Measurements from ENCODE around the gene ETV6.
"Not testable (repeated sequence)": the region's sequence is repeated elsewhere in the genome, so short reads cannot be mapped to it uniquely, and the experiment has no call there.

ETV6 gene

DNA sequence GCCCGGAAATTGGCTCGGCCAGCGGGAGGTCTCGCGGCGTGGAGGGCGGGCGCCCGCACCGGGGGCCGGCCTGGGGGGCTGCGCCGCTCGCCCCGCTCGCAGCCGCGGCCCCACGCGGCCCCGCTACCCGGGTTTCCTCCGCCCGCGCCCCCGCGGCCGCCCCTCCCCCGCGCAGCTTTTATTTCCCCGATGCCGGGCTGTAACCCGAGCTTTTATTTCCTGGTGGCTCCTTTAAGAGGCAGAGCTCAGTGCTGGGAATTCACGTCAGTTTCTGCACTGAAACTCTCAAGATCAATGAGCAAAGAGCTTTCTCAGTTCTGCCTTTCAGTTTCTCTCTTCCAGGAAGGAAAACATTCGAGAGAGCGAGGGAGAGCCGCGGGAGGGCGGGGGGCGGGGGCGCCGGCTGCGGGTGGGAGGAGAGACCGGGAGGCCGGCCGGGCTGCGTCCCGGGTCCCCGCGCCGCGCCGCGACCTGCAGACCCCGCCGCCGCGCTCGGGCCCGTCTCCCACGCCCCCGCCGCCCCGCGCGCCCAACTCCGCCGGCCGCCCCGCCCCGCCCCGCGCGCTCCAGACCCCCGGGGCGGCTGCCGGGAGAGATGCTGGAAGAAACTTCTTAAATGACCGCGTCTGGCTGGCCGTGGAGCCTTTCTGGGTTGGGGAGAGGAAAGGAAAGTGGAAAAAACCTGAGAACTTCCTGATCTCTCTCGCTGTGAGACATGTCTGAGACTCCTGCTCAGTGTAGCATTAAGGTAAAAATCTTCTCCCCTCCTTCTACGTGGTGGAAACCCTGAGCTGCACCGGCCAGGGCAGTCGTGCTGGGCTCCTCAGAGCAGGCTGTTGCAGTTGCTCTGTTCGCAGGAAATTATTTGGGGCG lies at the start of gene ETV6:
Gene ETV6, plus strand, starts transcription at position 262 of the 873 bp plus-strand sequence. Its CDS starts 454 bp downstream, at position 716.
- peak within 1 kb of the TSS; percentile 60 to 91 (median 79) for H3K4me3 ChIP-seq
- peak within 1 kb of the TSS; percentile 57 to 99 (median 97) for H3K27ac ChIP-seq

DNA sequence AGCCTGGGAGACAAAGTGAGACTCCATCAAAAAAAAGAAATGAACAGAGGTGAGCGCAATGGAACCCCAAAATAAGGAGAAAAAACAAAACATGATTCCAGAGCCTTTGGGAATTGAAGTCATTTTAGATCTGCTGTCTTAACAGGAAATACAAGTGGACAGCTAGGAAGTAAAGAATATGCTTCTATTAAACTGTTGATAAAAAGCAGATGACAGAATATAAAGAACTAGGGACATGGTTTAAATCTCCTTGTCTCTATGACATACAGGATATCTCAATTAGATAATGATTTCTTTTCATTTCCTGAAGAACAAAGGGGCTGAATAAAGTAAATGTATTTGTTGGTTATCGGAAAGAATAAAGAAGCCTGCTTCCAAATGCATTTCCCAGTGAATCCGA lies 49.3 kb upstream of the ETV6 start:
- H3K27ac ChIP-seq = no peak overlapping the region
- H3K4me3 ChIP-seq = no peak overlapping the region

DNA sequence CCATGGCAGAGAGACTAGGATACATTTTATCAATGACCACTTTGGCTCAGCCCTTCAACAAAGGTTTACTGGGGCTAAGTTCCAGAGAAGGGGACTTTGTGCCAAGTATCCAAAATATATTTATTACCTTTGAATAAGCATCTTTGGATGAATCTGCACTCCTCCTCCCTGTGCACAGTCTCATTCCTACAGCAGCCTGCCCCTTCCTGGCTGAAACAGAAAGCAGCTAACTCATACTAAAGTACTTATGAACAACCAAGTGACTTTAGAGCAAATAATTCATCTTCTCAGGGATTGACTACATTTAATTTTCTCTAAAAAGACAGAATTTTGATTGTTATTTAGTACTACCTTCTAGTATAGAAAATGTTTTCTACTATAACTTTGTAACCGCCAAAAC lies 47.8 kb upstream of the ETV6 start:
- H3K27ac ChIP-seq = no peak overlapping the region
- no peak overlapping the region for H3K4me3 ChIP-seq

DNA sequence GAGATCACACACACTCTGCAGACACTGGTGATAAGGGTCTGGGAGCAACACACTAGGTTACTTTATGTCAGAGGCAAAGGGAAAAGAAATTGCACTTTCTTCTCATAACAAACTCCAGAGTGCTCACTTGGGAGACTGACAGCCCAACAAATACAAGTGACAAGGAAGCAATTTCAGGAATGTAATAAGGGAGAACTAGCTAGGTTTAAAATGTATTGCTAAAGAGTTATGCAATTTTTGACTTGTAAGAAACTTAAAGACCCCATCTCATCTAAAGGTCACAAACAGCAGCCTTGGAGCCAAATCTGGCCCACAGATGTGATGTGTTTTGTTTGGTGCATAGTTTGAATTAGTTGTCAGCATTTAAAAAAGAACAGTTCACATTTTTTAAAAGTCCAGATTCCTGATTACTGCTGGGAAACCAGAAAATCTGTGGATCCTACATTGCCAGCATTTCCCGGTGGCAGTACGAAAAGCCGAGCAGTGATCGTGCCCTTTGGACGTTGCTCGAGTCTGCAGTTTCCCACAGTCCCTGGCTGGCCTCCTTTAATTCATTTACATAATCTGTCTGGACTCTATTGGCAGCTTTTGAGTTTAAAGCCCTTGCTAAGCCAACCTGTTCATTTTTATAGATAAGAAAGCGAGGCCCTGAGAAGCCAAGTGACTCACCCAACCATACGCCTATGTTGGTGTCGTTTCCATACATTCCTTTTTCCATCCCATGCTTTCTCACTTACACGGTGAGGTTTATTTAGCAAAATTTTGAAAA lies 42.0 kb upstream of the ETV6 start:
- peak overlapping the region in 4 of 21 experiments; percentile 3 to 54 (median 44) for H3K27ac ChIP-seq
- no peak overlapping the region for H3K4me3 ChIP-seq

DNA sequence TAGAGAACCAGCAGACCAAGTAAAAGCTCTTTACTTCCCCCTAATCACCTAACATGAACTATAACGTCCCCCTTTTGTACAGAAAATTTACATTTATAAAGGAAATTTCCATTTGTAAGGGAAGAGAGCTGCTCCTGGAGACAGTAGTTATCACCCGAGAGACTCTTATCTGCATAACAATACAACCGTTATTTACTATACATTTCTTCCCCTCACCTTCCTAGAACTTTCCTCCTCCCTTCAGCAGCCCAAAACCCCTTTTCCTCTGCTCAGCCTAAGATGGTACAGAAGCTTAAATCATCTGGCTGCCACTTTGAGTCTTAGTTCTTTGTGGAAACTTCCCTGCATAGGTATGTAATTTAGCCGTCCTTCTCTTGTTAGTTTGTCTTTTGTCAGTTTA lies 40.4 kb upstream of the ETV6 start:
- Histone ChIP-seq H3K4me3 (no peak overlapping the region), H3K27ac (no peak overlapping the region)

DNA sequence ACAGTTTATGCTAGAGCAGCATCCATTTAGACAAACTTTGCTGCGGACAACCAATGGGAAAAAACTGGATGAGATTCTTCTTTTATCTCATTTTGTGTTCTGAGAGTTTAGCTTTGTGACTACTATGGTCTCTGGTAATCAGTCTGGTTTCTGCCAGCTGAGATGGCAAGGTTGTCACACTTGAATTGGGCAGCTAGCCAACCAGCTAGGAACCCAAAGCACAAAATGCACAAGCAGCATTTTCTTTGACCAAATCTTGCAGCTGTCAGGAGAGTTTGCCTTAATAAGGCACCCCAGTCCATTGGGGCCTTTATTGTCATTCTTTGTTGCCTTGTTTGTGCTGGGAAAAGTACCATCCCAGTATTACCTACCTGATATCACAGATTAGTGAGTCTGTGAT lies 34.0 kb upstream of the ETV6 start:
- no peak overlapping the region for H3K4me3 ChIP-seq
- no peak overlapping the region for H3K27ac ChIP-seq

DNA sequence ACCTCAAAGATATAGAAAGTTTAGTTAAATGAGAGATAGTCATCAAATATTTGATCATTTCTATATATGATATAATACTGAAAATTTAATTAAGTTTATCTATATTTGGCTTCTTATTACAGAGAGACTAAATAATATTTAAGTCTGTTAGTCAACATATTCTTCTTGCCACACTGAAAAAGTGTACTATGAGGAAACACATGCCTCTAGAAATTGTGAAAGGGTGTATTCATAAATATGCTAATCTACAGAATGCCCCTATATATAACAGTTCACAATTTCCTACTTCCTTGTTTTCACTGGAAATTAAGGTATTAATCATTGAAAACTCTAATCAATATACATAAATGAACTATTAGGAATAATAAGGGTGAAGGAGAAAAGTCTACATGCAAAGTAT lies 31.4 kb upstream of the ETV6 start:
- Histone ChIP-seq H3K4me3 (no peak overlapping the region), H3K27ac (no peak overlapping the region)

DNA sequence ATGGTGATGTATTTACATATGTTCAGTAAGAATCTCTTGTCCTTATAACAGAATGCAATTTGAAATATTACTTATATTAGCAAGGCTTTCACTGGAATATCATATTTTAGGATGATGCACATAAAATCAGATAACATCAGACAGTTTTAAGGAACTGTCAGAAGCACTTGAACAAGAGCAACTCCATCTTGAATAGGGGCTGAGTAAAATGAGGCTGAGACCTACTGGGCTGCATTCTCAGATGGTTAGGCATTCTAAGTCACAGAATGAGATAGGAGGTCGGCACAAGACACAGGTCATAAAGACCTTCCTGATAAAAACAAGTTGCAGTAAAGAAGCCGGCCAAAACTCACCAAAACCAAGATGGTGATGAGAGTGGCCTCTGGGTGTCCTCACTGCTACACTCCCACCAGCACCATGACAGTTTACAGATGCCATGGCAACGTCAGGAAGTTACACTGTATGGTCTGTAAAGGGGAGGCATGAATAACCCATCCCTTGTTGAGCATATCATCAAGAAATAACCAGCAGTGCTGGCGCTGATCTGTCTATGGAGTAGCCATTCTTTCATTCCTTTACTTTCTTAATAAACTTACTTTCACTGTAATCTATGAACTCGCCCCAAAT lies 27.6 kb upstream of the ETV6 start:
- Histone ChIP-seq H3K27ac (no peak overlapping the region), H3K4me3 (no peak overlapping the region)

DNA sequence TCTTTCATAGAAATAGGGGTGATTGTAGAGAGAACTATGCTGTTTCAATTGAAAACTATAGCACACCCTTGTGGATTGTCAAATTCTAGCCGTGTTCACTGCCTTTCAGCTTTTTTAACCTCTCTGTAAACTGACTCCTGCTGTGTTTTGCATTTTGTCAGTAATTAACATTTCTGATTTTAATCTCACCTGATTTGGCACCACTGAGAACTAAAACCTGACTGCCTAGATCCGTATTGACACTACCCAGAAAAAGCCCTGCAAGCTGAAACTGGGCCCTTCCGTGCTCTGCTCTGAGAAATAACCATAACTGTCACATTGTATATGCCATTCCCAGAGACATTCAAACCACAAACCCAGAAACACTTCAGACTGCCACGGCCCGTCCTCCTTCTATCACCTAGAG lies 26.6 kb upstream of the ETV6 start:
- Histone ChIP-seq H3K27ac (peak overlapping the region in 1 of 21 experiments; percentile 44), H3K4me3 (no peak overlapping the region)

DNA sequence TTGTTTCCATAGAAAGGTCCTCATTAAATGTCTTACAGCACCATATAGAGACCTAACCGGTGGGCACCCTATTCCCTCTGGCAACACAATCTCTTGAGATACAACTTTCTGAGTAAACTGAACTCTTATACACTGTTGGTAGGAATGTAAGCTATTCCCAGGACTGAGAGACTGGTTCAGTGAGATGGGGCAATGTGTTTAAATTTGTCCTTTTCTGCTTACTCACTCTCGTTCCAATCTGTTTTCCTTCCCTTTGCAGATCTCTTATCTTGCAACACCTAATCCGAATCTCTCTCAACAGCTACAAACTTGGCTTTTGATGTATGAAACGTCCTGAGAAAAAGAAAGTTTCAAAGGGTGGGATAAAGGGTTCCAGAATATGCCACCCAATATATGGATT lies 26.1 kb upstream of the ETV6 start:
- no peak overlapping the region for H3K4me3 ChIP-seq
- peak overlapping the region in 1 of 21 experiments; percentile 44 for H3K27ac ChIP-seq

DNA sequence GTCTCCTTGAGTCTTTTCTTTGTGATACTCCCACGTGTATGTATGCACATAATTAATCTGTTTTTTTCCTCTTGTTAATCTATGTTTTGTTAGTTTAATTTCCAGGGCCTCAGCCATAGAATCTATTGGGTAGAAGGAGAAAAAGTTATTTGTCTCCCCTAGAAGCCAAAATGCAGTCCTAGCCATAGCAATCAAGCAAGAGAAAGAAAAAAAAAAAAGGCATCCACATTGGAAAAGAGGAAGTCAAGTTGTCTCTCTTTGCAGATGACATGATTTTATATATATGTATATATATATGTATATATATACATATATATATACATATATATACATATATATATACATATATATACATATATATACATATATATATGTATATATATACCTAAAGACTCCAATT lies 25.4 kb upstream of the ETV6 start:
- Histone ChIP-seq H3K27ac (no peak overlapping the region), H3K4me3 (no peak overlapping the region)

DNA sequence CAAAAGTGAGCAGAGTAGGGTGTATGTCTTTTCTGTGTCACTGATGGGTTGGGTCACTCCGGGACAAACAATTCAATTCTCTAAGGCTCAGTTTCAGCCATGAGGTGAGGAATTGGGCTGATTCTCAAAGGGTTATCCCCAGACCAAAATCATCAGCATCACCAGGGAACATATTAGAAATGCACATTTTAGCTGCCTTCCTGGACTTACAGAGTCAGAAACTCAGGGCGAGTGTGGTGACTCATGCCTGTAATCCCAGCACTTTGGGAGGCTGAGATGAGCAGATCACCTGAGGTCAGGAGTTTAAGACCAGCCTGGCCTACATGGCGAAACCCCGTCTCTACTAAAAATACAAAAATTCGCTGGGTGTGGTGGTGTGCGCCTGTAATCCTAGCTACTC lies 21.8 kb upstream of the ETV6 start:
- H3K27ac ChIP-seq, H3K4me3 ChIP-seq: not testable (repeated sequence)

DNA sequence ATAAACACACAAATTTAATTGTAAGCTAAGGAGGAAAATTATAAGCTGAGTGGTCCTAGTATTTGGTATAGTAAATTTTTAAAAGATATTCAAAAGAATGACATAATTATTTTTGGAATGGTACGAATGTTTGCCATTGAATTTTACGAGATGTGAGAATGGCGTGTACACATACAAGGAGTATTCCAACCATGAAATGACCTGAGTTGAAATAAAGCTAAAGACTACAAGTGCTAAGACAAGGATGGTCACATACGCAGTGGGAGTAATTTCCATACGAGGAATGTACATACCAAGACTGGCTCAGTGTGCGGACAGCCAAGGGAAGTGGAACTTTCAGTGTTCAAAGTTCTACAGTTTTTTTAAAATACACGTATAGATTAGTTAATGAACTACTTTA lies 21.1 kb upstream of the ETV6 start:
- H3K27ac ChIP-seq = no peak overlapping the region
- H3K4me3 ChIP-seq = no peak overlapping the region

DNA sequence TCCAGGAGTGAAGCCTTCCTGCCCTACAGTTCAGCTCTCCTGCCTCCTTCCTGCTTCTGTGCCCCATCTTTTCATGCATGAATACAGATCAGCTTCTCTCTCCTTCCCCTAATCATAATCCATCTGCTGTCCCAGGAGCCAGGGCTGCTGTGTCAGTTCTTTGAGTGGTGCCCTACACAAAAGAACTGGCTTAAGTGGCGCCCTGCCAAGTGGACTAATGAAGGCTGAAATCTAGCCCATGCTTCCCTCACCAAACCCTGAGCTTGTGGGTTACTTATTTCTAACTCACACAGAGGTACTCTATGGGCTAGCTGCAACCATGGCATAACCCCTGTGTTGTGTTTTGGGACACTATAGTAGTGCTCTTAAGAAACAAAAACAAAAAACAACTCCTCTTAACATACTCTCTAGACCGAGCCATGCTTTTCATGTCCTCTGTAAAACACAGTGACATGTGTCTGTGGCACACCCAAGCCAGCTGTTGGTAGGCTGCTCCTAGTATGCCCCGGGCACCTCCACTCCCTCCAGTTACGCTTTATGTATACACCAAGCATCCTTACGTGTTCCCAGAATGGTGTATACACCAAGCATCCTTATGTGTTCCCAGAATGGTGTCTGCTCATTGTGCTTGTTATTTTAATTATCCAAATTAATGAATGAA lies 19.3 kb upstream of the ETV6 start:
- Histone ChIP-seq H3K27ac (no peak overlapping the region), H3K4me3 (no peak overlapping the region)

DNA sequence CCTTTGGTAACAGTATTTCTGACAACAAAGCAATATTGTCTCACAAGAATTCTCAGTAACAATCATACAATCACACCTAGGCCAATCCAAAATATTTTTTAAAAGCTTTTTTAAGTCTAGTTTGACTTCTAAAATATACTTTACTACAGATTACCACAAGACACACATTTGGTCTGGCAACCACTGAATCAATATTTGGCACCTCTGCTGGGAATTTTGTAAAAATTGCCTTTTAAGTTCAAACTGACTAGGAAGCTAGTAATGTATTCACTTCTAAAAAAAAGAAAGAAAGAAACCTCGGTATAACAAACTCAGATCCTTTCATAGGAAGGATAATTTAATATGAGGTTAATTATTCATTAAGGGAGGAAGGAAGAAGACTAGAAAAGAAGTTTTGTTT lies 18.2 kb upstream of the ETV6 start:
- Histone ChIP-seq H3K4me3 (no peak overlapping the region), H3K27ac (no peak overlapping the region)

DNA sequence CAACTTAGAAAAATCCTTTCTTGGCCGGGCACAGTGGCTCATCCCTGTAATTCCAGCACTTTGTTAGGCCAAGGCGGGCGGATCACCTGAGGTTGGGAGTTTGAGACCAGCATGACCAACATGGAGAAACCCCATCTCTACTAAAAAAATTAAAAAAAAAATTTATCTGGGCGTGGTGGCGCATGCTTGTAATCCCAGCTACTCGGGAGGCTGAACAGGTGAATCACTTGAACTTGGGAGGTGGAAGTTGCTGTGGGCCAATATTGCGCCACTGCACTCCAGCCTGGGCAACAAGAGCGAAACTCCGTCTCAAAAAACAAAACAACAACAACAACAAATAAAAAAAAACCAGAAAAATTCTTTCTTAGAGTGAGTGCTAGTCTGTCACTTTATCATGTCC lies 17.6 kb upstream of the ETV6 start:
- H3K4me3 ChIP-seq, H3K27ac ChIP-seq: not testable (repeated sequence)

DNA sequence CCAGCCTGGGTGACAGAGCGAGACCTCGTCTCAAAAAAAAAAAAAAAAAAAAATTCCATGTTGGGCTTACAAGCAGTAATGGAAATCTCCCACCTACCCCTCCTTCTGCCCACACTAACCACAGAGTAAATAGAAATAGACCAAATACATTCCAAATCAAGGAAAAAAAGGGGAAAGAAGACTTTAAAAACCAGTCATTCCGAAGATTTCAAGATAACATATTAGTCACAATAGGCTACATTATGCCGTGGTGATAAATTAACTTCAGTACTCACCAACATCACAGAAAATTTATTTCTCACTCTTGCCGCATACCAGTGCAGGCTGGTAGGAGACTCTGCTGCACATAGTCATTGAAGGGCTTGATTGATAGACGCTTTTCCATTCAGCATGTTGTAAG lies 15.5 kb upstream of the ETV6 start:
- no peak overlapping the region for H3K4me3 ChIP-seq
- no peak overlapping the region for H3K27ac ChIP-seq

DNA sequence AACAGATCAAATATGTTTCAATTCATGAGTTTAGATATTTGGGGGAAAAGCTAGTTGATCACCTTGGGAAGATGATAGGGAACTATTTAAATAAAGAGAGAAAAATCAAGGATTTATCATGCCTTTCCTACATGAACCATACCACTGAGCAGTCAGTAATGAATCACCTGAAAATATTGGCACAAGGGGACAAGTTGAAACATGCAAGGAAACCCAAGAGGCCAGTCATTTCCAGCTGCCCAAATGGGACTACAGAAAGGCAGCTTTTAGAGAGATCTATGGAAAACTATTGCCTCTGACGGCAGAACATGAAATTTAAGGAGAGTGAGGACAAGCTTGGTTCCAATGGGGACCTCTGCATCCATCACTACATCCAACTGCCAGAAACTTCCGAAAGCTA lies 14.1 kb upstream of the ETV6 start:
- Histone ChIP-seq H3K27ac (no peak overlapping the region), H3K4me3 (no peak overlapping the region)

DNA sequence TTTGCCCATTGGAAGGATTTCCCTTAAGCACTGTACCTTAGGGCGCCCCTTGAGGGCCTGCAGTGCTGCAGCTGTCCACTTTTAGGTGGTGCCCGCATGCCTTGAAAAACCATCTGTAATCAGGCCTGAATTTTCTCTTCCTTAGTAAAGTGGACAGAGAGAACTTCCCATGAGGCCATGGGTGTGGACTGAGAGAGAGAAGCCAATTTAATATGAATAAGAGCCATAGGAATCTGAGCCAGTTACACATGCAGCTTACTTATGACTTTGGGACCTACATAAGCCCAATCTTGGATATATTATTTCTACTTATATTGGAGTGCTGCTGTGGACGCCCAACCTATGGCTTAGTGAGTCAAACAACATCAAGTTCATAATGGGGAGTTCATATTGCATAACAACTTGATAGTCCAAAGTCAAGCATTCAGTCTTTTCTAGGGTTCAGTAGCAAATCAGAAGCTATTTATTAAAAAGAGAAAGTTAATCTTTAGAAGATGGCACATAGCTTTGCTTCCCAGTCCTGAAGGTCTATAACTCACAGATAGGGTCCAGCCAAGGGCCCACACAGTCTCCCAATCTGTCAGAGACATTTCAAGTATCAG lies 11.1 kb upstream of the ETV6 start:
- no peak overlapping the region for H3K27ac ChIP-seq
- no peak overlapping the region for H3K4me3 ChIP-seq

DNA sequence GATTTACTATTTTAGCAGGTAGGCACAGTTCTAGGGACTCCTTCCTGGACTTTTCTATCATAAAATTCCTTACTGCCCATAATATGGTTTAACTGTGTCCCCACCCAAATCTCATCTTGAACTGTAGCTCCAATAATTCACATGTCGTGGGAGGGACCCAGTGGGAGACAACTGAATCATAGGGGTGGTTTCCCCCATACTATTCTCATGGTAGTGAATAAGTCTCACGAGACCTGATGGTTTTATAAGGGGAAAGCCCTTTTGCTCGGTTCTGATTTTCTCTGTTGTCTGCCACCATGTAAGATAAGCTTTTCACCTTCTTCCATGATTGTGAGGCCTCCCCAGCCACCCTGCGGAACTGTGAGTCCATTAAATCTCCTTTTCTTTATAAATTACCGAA lies 10.0 kb upstream of the ETV6 start:
- Histone ChIP-seq H3K27ac (no peak overlapping the region), H3K4me3 (no peak overlapping the region)
